H1 (cell line): ENCODE measurements around the gene FLT4. TPM values are rescaled to one million over a fixed set of nuclear protein-coding genes. Genes with fewer than 3 reads are reported as not detected.

Experiments
- CTCF ChIA-PET: fragments of 300-600 bp; sonication (Branson Sonifier 250); formaldehyde crosslinking; loops from one replicate; lab custom pipeline; 2021; ENCODE audit not compliant: partially characterized antibody; lab: Charles Lee
- POLR2A ChIA-PET: fragments of 300-600 bp; sonication (Branson Sonifier 250); formaldehyde crosslinking; loops from one replicate; lab custom pipeline; 2021; ENCODE audit warnings: inconsistent platforms; ENCODE audit not compliant: partially characterized antibody; lab: Charles Lee
- DNase-seq, 2 experiments: peaks; one replicate each; pipeline versions ENCODE4 v3.0.0 to v3.0.0-alpha.2; 2010 to 2022; ENCODE audit warnings: low spot score in 2 of 2, low read depth in 1 of 2, mixed read lengths in 1 of 2
- FAIRE-seq: peaks from 2 replicates; lab custom pipeline; 2011; peaks lifted over from hg19 to GRCh38; lab: Jason Lieb, UNC
- H2AFZ ChIP-seq: 2 replicates; pipeline ENCODE4 v1.8.1; 2012; ENCODE audit warnings: low read length, inconsistent platforms
- H2AK5ac ChIP-seq: 2 replicates; pipeline ENCODE4 v1.6.1; 2013; ENCODE audit warnings: low read depth, low read length
- H2BK120ac ChIP-seq: replicated peaks from 2 replicates; pipeline ENCODE3; 2013; ENCODE audit warnings: low read depth, low read length, inconsistent platforms
- H2BK12ac ChIP-seq: 2 replicates; pipeline ENCODE4 v1.6.1; 2013; ENCODE audit warnings: low read depth, low read length
- H2BK15ac ChIP-seq: 2 replicates; pipeline ENCODE4 v1.6.1; 2013; ENCODE audit warnings: low read length
- H2BK20ac ChIP-seq: 2 replicates; pipeline ENCODE4 v1.6.1; 2013; ENCODE audit warnings: low read length
- H2BK5ac ChIP-seq: 2 replicates; pipeline ENCODE4 v1.6.1; 2013; ENCODE audit warnings: low read depth, low read length
- H3K14ac ChIP-seq: 2 replicates; pipeline ENCODE4 v1.6.1; 2013; ENCODE audit warnings: inconsistent platforms; ENCODE audit not compliant: insufficient read length
- H3K18ac ChIP-seq: 2 replicates; pipeline ENCODE4 v1.6.1; 2013; ENCODE audit warnings: low read length; ENCODE audit errors: extremely low read depth
- H3K23ac ChIP-seq: 2 replicates; pipeline ENCODE4 v1.6.1; 2013; ENCODE audit warnings: inconsistent platforms; ENCODE audit not compliant: insufficient read length
- H3K23me2 ChIP-seq: 2 replicates; pipeline ENCODE4 v1.6.1; 2013; ENCODE audit warnings: low read depth, low read length
- H3K27ac ChIP-seq: 2 replicates; pipeline ENCODE4 v1.6.1; 2011; ENCODE audit warnings: low read depth, low read length, inconsistent platforms
- H3K27me3 ChIP-seq, 4 experiments: replicated peaks in 1 of 4; 1 replicate in 1 of 4; 2 replicates in 3 of 4; pipeline versions ENCODE4 v1.6.1 to v1.8.1; 2011 to 2013; ENCODE audit warnings: low read length in 3 of 4, mild to moderate bottlenecking in 3 of 4, inconsistent platforms in 2 of 4, mixed read lengths in 2 of 4, moderate library complexity in 1 of 4; ENCODE audit not compliant: control insufficient read depth in 3 of 4, insufficient read depth in 3 of 4; ENCODE audit errors: extremely low read depth in 1 of 4
- H3K36me3 ChIP-seq, 4 experiments: 2 replicates each; pipeline versions ENCODE4 v1.6.1 to v1.8.1; 2011 to 2013; ENCODE audit warnings: mild to moderate bottlenecking in 4 of 4, low read length in 3 of 4, moderate library complexity in 2 of 4, control low read depth in 1 of 4, inconsistent platforms in 1 of 4; ENCODE audit not compliant: insufficient read depth in 4 of 4, control insufficient read depth in 2 of 4
- H3K4ac ChIP-seq: replicated peaks from 2 replicates; pipeline ENCODE3; 2013; ENCODE audit warnings: low read length, low read depth, mixed read lengths, inconsistent platforms; ENCODE audit not compliant: insufficient read length
- H3K4me1 ChIP-seq, 4 experiments: replicated peaks in 1 of 4; 1 replicate in 1 of 4; 2 replicates in 3 of 4; pipeline versions ENCODE4 v1.6.1 to v1.8.1; 2011 to 2013; ENCODE audit warnings: low read length in 3 of 4, inconsistent platforms in 2 of 4, mixed read lengths in 1 of 4; ENCODE audit not compliant: insufficient read depth in 4 of 4, control insufficient read depth in 3 of 4
- H3K4me2 ChIP-seq, 2 experiments: 2 replicates each; pipeline versions ENCODE4 v1.6.1 to v1.8.1; 2011 to 2013; ENCODE audit warnings: low read depth in 2 of 2, low read length in 2 of 2, control low read depth in 1 of 2, inconsistent platforms in 1 of 2, mild to moderate bottlenecking in 1 of 2; ENCODE audit not compliant: insufficient read depth in 1 of 2
- H3K4me3 ChIP-seq, 4 experiments: fragments of 200-600, 300-600 bp in 1 of 4; sonication (generic), shearing (Covaris generic), sonication (Bioruptor Twin) in 1 of 4; 2 replicates each; pipeline versions ENCODE4 v1.5.1 to v1.8.1; 2011 to 2016; ENCODE audit warnings: low read length in 4 of 4, low read depth in 3 of 4, control low read depth in 2 of 4, inconsistent platforms in 2 of 4, mild to moderate bottlenecking in 2 of 4, mixed read lengths in 1 of 4, moderate library complexity in 1 of 4; ENCODE audit not compliant: insufficient read depth in 2 of 4; ENCODE audit errors: extremely low read depth in 1 of 4
- H3K56ac ChIP-seq: replicated peaks from 2 replicates; pipeline ENCODE3; 2013; ENCODE audit warnings: low read depth, mild to moderate bottlenecking, mixed read lengths, low read length, inconsistent platforms; ENCODE audit not compliant: insufficient read length
- H3K79me1 ChIP-seq: 2 replicates; pipeline ENCODE4 v1.6.1; 2013; ENCODE audit warnings: low read depth, low read length, control low read depth
- H3K79me2 ChIP-seq, 2 experiments: 2 replicates each; pipeline versions ENCODE4 v1.6.1 to v1.8.1; 2012 to 2013; ENCODE audit warnings: low read length in 2 of 2, mild to moderate bottlenecking in 2 of 2, inconsistent platforms in 1 of 2; ENCODE audit not compliant: insufficient read depth in 2 of 2, control insufficient read depth in 1 of 2
- H3K9ac ChIP-seq, 4 experiments: replicated peaks in 1 of 4; 1 replicate in 1 of 4; 2 replicates in 3 of 4; pipeline versions ENCODE4 v1.6.1 to v1.8.1; 2011 to 2013; ENCODE audit warnings: low read depth in 3 of 4, low read length in 3 of 4, control low read depth in 2 of 4, mild to moderate bottlenecking in 2 of 4, moderate library complexity in 2 of 4, inconsistent platforms in 1 of 4; ENCODE audit errors: extremely low read depth in 1 of 4
- H3K9me3 ChIP-seq, 2 experiments: 2 replicates each; pipeline versions ENCODE4 v1.6.1 to v1.8.1; 2012 to 2013; ENCODE audit warnings: mild to moderate bottlenecking in 2 of 2, moderate library complexity in 2 of 2, control low read depth in 1 of 2, inconsistent platforms in 1 of 2, low read depth in 1 of 2, low read length in 1 of 2, mixed read lengths in 1 of 2; ENCODE audit not compliant: insufficient read depth in 2 of 2
- H4K20me1 ChIP-seq, 2 experiments: replicated peaks in 1 of 2; 2 replicates each; pipeline versions ENCODE3 to v1.8.1; 2011 to 2013; ENCODE audit warnings: inconsistent platforms in 2 of 2, low read length in 2 of 2, mild to moderate bottlenecking in 1 of 2; ENCODE audit not compliant: insufficient read depth in 2 of 2, control insufficient read depth in 1 of 2
- H4K5ac ChIP-seq: 2 replicates; pipeline ENCODE4 v1.6.1; 2013; ENCODE audit warnings: low read length, low read depth, mixed read lengths, inconsistent platforms; ENCODE audit not compliant: insufficient read length
- H4K8ac ChIP-seq: 2 replicates; pipeline ENCODE4 v1.8.0; 2013; ENCODE audit warnings: mild to moderate bottlenecking, moderate library complexity, low read length, inconsistent platforms; ENCODE audit not compliant: insufficient read depth; ENCODE audit errors: extremely low read depth
- H4K91ac ChIP-seq: replicated peaks from 2 replicates; pipeline ENCODE3; 2013; ENCODE audit warnings: low read length, mixed read lengths, inconsistent platforms; ENCODE audit not compliant: insufficient read length
- BRCA1 ChIP-seq: IDR thresholded peaks from 2 replicates; pipeline ENCODE4 v1.6.1; 2012; ENCODE audit warnings: low read depth, low read length, improper control_type of control experiment
- E2F6 ChIP-seq: IDR thresholded peaks from 2 replicates; pipeline ENCODE4 v1.6.1; 2012; ENCODE audit warnings: inconsistent platforms
- EGR1 ChIP-seq: IDR thresholded peaks from 2 replicates; pipeline ENCODE4 v1.6.1; 2011; ENCODE audit warnings: low read depth, low read length, borderline replicate concordance
- GTF2F1 ChIP-seq: IDR thresholded peaks from 2 replicates; pipeline ENCODE4 v1.6.1; 2012; ENCODE audit warnings: low read depth, low read length, improper control_type of control experiment, borderline replicate concordance
- POLR2AphosphoS5 ChIP-seq: IDR thresholded peaks from 2 replicates; pipeline ENCODE4 v1.6.1; 2011; ENCODE audit warnings: low read depth, low read length
- TBP ChIP-seq: IDR thresholded peaks from 2 replicates; pipeline ENCODE4 v1.6.1; 2011; ENCODE audit warnings: low read depth, low read length, improper control_type of control experiment
- ZNF274 ChIP-seq: IDR thresholded peaks from 2 replicates; pipeline ENCODE4 v1.7.0; 2012; ENCODE audit warnings: low read length, borderline replicate concordance; ENCODE audit errors: extremely low read depth
- WGBS, 2 experiments: shearing (Covaris generic) in 1 of 2; methylation state at CpG; one replicate each; pipeline versions ENCODE4 v1.1.6 to v1.1.7; 2013 to 2015; ENCODE audit warnings: low lambda C conversion rate in 2 of 2, mixed read lengths in 2 of 2, inconsistent platforms in 1 of 2, low coverage in 1 of 2, missing lambda C conversion rate in 1 of 2; ENCODE audit not compliant: insufficient replicate concordance in 2 of 2, insufficient coverage in 1 of 2, insufficient read length in 1 of 2; ENCODE audit errors: extremely low coverage in 1 of 2, missing lambda C conversion rate in 1 of 2; 5-methylcytosine and 5-hydroxymethylcytosine counted together
- polyA plus RNA-seq, 7 experiments: library from polyadenylated mRNA; depleted of rRNA in 3 of 7; stranded (reverse) in 5 of 7; unstranded in 2 of 7; fragments of >200 nt in 5 of 7; fragments of 200-250 nt in 2 of 7; gene quantifications; 1 replicate in 5 of 7; 2 replicates in 1 of 7; 4 replicates in 1 of 7; pipeline versions ENCODE4 v1.2.1 to v1.2.3, GENCODE V29; 2011 to 2013; ENCODE audit warnings: missing spikeins in 2 of 7, mixed read lengths in 2 of 7
- total RNA-seq: library from RNA; stranded (reverse); fragmentation: NEBNext Ultra II Directional; extraction: Animal tissue kit (Norgen Biotek cat#: 25700); gene quantifications from 2 replicates; pipeline ENCODE4 v1.2.1, GENCODE V29; 2021

Gene FLT4
- total and polyA plus RNA-seq, 2 of the 8 experiments (the other 6 are each of a cell fraction or from before 2014, with no cell fraction given) = 6.5 to 7.7 TPM

DNA sequence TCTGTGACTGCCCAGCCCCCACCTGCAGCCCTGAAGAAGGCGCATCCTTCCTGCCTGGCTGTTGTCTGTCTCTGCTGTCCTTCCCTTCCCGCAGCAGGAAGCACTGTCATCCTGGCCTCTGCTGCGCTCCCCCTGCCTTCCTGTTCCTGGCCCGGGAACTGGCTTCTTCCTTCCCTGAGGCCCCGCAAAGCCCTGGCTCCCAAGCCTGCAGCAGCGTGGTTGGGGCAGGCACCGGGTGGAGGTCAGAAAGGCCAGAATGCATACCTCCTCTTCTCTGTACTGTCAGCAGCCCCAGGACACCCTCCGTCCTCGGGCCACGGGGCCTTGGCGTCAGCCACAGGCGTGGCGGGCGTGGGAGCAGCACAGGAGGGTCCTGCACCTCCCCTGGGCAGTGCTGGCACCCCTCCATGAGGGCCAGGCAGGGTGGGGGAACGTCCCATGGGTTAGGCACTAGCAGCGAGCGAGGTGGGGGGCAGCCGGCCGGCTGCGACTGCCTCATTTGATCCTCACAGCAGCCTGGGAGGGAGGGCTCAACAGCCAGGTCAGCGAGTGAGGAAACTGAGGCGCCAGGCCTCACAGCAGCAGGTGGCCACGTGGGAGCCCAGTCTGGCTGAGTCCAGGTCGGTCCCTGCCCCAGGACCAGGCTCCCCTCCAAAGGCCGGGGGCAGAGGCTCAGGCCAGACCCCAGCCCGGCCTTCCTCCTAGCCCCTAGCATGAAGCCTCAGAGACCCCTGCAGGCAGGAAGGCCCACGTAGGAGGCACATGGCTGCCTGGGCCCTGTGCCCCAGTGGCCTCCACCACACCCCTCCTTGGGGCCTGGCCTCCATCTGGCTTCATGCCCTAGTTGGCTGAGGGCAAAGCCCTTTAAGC is 9.4 kb downstream of the FLT4 start:
- Histone ChIP-seq H2BK5ac (no peak overlapping the region), H3K4ac (no peak overlapping the region), H3K27ac (no peak overlapping the region), H4K91ac (no peak overlapping the region), H3K23me2 (peaks cover 6% of the 10 kb centered on the region; the same call in 1 of the 2 replicates), H3K56ac (no peak overlapping the region), H3K9me3 (no peaks in the 10 kb centered on the region), H3K9ac (no peak overlapping the region), H3K4me2 (no peak overlapping the region), H2AK5ac (no peak overlapping the region), H4K20me1 (peaks cover 0 to 4% of the 10 kb centered on the region in 2 experiments), H3K27me3 (no peaks in the 10 kb centered on the region), H2BK12ac (no peak overlapping the region), H3K36me3 (no peaks in the 10 kb centered on the region), H2AFZ (no peak overlapping the region), H2BK20ac (no peak overlapping the region), H3K4me1 (no peaks in the 10 kb centered on the region), H2BK120ac (no peak overlapping the region), H3K14ac (no peak overlapping the region), H3K79me2 (no peaks in the 10 kb centered on the region), H3K23ac (no peak overlapping the region), H3K79me1 (no peaks in the 10 kb centered on the region), H3K4me3 (no peak overlapping the region), H3K18ac (no peak overlapping the region), H4K8ac (peak overlapping the region; percentile 51; the same call in 1 of the 2 replicates), H4K5ac (no peak overlapping the region), H2BK15ac (no peak overlapping the region)
- 83% methylated on average over 24 of the region's 27 CpGs; no CpG with 5 or more reads in 1 of the 2 experiments for WGBS, 2 experiments
- no peak for TF ChIP-seq EGR1
- no peak for TF ChIP-seq POLR2AphosphoS5
- no peak for TF ChIP-seq ZNF274
- TF ChIP-seq E2F6 = no peak
- TF ChIP-seq GTF2F1 = no peak
- TF ChIP-seq BRCA1 = no peak
- TF ChIP-seq TBP = no peak
- FAIRE-seq (no peak), DNase-seq (peak in 1 of 2 experiments; percentile 38)
- ChIA-PET POLR2A (no interaction called here), CTCF (interaction anchor here (0.6 to 3.9 kb wide), 4 partner anchors 8 to 36 kb away, joined by 3 to 22 read pairs (median 4); no protein-coding TSS in a partner anchor)
